GM19467 (cell line): ENCODE results near the gene C5orf63.
"Not testable (repeated sequence)": the region's sequence is repeated elsewhere in the genome, so short reads cannot be mapped to it uniquely, and the experiment has no call there.

Experiments used
- ATAC-seq: cut with Tn5 transposase; IDR thresholded peaks from one replicate; pipeline ENCODE4 v1.9.1; 2021; ENCODE audit warnings: mild to moderate bottlenecking, moderate library complexity; ENCODE audit not compliant: unreplicated experiment

The C5orf63 gene

GRCh38 chr5:127076315-127077129 lies 3.2 kb upstream of the C5orf63 start:
- ATAC-seq: no peak

- ATAC-seq: no peak
These were observed 1.2 kb upstream of the C5orf63 start for GRCh38 chr5:127074466-127074865.

- no peak for ATAC-seq
These were observed 3.1 kb downstream of the C5orf63 start for GRCh38 chr5:127070243-127070642.

DNA sequence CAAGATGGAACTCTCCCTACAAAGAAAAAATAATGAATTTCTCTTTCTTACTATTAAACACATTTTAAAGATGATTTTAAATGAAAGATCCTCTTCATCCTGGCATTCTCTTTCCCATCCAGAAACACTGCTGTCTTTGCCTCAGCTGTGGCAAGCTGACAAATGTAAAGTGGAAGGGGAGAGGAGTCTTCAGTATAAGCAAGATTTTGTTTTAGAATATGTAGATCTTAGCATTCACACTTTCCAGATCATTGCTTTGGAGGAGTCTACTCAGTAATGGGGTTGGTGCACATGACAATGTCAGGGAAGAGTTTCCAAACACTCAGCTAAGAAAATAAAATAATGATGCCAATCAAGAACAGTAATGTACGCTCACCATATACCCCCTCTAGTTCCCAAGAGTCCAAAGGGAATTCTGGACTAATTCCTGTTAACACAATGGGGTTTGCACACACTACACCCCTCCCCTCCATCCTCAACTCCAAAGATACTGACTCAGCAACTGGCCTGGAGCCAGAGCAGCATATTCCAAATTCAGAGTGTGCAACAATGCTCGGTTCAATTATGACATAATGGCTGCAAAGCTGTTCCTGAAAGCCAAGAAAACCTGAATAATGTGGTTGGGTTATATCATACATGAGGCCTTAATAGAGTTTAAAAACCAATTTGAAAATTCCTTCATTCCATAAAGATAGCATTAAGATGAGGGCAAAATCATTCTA lies 4.6 kb downstream of the C5orf63 start:
- ATAC-seq: no peak

- ATAC-seq: no peak
These were observed 6.6 kb downstream of the C5orf63 start for GRCh38 chr5:127066721-127067120.

GRCh38 chr5:127064253-127064840 lies 9.0 kb downstream of the C5orf63 start:
- ATAC-seq: no peak

DNA sequence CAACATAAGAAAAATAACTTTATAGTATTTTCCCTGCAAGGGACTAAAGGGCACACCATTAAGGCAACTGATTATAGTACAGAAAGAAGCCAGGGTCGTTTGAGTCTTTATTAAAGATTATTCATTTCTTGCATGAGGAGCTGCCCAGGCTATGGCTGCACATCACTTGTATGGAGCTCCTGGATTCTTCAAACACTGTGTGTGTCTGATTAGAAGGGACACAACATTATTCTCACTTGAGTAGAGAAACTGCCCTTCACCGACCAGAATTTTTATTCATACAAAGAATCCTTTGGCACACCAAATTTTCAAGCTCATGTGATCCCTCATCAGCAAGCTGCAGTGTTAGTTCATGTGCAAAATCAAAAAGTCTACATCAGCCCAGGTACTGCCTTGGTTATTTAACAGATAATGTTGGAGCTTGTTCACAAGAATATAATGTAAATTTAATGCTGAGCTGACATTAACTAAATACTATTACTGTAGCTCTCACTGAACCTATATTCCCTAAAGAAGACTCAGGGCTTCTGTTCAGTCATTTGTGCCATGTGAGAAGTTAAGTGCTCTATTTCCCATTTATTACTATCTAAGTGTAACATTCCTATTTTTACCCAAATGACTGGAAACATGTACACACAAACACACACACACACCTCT lies 9.9 kb downstream of the C5orf63 start:
- ATAC-seq: no peak

DNA sequence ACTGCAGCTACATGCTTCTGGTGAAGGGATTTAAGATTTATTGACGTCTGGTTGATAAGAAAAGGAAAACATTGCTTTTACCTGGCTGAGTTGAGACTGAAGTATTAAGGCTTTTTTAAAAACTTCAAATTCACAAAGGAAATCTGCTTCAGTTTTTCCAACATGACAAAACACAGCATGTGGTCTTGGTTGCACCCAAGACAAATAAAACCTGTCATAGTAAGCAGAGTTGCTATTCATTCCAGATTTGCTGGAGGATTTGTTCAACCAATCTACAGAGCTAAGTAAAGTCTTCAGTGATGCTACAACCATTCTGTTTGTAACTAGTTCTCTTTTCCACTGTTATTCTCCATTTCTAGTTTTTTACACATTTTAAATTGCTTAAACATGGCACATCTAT lies 11.3 kb downstream of the C5orf63 start:
- ATAC-seq: no peak

DNA sequence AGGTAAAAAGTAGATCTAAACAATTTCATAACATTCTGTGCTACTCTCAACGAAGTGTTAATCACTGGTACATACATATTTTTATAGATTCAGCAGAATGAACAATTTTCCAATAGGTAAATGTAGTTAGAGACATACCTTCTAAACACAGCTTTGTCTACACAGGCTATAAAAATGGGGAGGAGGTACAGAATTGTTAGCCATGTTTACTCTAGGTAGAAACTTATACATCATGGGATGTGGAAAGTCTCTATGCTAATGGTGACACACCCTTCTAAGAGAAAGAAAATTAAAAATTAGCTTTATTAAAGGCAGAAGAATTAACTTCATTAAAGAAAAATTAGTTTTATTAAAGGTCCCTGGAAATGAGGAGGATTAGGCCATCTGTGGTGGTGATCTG lies 11.8 kb downstream of the C5orf63 start:
- no peak for ATAC-seq

DNA sequence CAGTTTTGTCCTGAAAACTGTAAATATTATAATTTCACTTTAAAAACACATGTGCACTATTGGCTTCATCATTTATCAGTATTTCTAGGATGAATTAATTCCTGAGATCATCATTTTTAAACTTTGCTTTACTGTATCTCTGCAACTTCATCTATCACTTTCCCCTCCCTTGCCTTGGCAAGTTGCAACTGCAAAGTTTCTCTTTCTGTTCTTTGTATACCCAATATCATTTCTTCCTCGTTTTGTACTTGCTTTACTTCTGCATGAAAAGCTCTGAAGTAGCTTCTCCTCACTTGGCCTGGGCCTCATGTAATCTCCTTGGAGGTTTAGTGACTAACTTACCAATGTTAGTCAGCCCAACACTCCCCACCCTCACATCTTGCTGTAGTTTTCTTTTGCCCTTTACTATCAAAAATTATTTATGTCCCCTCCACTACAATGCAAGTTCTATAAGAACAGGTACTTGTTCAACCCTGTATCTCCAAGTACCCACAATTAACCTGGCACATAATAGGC lies 12.8 kb downstream of the C5orf63 start:
- no peak for ATAC-seq

- ATAC-seq: no peak
These were observed 16.4 kb downstream of the C5orf63 start for GRCh38 chr5:127056896-127057295.

- no peak for ATAC-seq
These were observed 17.2 kb downstream of the C5orf63 start for GRCh38 chr5:127055880-127056653.

- not testable (repeated sequence) for ATAC-seq
These were observed 19.8 kb downstream of the C5orf63 start for GRCh38 chr5:127053551-127053950.

GRCh38 chr5:127053049-127053448 lies 20.3 kb downstream of the C5orf63 start:
- no peak for ATAC-seq

GRCh38 chr5:127051591-127051990 lies 21.7 kb downstream of the C5orf63 start:
- ATAC-seq: no peak

GRCh38 chr5:127046343-127047072 lies 26.8 kb downstream of the C5orf63 start:
- ATAC-seq: no peak

DNA sequence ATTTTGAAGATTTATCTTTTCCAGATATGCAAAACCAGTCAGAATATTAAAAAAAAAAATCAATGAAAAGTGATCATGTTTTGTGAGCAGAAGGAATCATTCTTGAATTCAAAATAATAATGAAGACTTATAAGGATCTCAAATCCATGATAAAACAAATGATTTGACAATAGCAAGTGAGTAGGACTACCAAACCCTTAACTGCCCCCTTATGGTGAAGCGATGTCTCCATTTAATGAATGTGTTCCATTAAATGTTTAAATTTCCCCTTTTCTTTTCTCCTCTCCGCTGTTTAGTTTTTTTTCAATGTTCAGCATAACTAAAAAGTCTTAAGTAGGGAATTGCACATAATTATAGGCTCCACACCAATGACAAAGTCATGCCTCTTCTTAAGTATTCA lies 30.7 kb downstream of the C5orf63 start:
- ATAC-seq: no peak

DNA sequence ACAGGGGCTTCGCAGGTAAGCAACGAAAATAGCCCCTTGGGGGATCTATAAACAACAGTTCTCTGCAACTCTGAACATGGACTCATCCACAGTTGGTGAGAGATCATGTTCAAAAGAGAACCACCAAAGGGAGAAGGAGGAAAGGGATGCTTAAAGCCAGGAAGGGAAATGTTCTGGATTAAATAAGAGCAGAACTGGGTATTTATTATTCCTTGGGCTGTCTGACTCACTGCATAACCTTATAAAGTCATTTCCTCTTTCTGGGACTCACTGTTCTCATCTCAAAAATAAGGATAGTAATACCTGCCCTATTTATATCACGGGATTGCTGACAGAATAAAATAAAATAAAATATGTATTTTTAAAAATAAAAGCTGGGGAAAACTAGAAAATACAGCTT lies 31.7 kb downstream of the C5orf63 start:
- no peak for ATAC-seq

GRCh38 chr5:127040796-127041520 lies 32.3 kb downstream of the C5orf63 start:
- no peak for ATAC-seq
